GF-D8 (cell line): ENCODE data around the gene LRRC43.

ENCODE experiments used
- DNase-seq: peaks from one replicate; lab custom pipeline; 2025; lab: John Stamatoyannopoulos, UW

Gene LRRC43, protein sequence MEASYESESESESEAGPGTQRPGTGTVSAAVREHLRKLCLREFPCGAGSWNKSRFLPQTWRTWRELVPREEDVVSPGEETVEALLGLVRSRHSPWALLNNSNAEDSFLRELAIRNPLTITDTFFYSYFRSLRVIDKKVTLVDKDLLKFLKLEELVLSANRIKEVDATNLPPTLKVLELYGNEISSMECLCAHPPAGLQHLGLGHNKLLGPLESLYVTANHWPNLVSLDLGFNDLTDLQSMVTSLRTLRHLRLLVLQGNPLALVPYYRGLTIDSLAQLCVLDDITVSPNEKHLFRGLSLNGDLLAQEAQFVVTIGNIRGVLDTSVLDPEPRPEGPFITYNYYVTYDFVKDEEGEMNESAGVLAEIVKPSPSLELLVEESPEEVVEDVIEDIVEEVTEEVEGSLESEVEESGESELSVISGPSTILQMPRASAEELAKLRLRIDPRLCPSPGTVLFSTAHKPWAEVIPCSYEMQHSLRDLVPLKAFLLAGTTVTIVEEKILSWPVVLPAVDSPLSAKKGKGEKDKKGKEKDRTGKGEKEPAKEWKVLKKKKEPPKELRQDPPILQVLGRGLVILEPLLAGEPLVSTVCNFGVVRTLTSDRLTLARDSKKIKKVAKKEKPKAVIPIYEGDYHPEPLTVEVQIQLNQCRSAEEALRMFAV

DNA sequence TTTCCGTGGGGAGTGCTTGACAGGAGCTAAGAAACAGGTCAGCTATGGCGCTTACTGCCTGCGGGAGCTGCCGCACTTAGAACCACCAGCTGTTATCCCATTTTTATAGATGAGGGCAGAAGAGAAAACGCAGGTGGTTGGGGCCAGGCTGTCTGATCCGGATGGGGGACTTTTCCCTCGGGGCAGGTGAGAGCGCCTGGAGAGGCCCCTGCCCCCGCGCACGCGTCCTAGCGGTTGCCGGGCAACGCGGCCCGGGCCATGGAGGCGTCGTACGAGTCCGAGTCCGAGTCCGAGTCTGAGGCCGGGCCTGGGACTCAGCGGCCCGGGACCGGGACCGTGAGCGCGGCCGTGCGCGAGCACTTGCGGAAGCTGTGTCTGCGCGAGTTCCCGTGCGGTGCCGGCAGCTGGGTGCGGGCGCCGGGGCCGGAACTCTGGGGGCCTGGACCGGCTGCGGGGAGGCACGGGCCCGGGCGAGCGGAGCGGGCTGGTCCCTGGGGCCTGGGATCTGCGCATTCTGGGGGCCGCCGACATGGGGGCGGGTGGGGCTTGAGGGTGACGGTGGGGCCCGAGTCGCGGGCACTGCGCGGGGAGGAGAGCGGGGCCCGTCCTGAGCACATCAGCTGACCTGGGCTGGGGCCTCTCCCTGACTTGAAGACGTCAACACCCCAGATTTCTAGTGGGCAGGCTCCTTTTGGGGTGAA, at the start of gene LRRC43:
TSS of gene LRRC43 (plus strand) at position 237 of the 701 bp plus-strand sequence. CDS start at position 259, 22 bp downstream.
- DNase-seq, result no peak

DNA sequence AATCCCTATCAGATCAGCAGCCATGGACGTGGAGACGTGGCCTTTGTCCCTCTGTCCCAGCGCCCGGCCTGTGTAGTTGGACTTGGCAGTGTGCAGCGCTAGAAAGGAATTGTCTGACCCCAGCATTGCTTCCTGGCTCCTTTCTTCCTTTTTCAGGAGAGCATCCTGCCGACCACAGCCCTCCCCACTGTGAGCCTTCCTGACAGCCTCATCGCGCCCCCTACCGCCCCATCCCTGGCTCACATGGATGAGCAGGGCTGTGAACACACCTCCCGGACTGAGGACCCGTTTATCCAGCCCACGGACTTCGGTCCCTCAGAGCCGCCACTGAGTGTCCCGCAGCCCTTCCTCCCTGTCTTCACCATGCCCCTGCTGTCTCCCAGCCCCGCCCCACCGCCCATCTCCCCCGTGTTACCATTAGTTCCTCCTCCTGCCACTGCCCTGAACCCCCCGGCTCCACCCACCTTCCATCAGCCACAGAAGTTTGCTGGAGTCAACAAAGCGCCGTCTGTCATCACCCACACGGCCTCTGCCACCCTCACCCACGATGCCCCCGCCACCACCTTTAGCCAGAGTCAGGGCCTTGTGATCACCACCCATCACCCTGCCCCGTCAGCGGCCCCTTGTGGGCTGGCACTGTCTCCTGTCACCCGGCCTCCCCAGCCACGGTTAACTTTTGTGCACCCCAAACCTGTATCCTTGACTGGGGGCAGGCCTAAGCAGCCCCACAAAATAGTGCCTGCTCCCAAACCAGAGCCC, 49.6 kb upstream of the LRRC43 start:
- DNase-seq, result no peak

DNA sequence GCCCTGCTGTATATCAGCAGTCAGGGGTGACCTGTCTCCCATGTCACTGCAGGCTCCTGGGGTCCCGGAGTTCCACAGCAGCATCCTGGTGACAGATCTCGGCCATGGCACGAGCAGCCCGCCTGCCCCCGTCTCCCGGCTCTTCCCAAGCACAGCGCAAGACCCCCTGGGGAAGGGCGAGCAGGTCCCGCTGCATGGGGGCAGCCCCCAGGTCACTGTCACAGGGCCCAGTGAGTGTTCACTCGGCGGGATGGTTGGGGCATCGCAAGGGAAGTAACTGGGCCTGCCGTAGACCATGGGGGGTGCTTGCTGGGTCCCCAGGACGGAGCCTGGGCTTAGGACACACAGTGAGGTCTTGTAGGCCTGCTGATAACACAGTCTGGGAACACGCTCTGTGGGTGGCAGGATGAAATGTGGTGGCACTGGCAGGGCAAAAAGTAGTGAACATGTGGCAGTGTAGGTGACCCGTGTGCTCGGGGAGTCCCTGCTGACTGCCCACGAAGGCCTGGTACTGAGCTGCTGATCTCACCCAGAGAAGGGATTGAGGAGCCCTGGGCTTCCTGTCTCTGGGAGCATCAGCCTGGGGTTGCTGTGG, 47.4 kb upstream of the LRRC43 start:
- DNase-seq, result no peak

DNA sequence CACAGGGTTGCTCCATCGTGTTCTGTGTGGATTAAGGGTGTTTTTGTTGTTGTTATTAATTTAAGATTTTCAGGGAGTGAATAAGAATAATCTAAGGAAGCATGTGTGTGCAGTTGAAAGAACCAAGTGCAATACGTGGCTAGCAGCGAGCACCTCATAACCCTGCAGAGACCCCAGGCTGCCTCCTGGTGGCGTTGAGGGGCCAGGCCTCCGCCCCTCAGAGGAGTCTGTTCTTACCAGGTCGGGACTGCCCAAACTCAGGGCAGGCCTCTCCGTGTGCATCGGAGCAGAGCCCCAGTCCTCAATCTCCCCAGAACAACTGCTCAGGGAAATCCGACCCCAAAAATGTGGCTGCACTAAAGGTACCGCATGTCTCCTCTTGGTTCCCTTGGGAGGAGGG, 45.7 kb upstream of the LRRC43 start:
- DNase-seq, result no peak

DNA sequence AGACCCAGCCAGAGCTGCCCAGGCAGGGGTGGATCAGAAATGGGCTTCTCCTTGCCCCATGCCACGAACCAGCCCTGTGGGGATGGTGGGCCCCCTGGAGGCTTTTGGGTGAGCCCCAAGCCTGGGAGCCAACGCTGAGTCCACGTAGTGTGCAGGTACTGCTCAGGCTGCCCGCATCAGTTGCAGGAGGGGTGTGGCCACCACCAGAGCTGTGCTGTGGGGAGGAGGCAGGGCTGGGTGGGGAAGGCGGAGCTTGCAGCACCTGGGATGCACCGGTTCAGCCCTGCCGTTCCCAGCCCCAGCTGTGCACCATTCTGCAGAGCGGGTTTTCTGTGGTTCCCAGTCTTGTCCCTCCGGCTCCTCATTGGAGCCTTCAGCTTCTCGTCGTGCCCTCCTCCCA, 45.2 kb upstream of the LRRC43 start:
- DNase-seq, result no peak

DNA sequence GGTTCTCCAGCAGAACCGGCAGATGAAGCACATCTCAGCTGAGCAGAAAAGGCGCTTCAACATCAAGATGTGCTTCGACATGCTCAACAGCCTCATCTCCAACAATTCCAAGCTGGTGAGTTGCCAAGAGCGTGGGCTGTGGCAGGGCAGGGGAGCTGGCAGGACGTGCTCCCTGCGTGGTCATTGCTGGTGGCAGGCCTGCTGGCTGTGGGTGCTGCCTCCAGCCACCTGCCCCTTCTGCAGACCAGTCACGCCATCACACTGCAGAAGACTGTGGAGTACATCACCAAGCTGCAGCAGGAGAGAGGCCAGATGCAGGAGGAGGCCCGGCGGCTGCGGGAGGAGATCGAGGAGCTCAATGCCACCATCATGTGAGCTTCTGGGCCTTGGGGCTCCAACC, 44.7 kb upstream of the LRRC43 start:
- DNase-seq, result no peak

DNA sequence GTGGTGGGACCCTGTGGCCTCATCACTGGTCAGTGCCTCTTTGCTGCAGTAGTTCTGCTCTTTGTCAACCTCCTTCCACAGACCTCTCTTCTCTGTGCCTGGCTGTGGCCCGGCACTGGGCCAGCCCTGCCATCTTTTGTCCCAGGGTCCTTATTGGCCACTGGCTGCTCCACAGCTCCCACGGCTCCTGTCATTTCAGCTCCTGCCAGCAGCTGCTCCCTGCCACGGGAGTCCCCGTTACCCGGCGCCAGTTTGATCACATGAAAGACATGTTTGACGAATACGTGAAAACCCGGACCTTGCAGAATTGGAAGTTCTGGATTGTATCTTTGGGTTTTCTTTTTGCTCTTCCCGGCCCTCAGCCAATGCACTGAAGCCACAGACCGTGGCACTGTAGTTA, 44.3 kb upstream of the LRRC43 start:
- no peak for DNase-seq

DNA sequence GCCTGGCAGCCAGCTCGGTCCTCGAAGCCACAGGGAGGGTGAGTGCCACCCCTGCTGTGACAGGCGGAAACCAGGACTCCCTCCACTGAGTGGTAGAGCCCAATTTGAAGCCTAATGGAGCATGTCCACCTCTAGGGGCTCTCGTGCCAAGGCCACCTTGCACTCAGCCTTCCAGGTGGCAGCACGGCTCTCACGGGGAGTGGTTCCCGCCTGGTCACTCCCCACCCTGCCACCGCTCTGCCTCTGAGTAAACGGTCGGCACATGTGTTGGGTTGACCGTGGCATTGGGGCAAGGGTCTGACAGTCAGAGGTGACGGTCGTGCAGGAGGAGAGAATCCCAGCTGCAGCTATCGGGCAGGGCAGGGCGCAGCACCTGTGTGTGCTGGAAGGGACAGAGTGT, 43.7 kb upstream of the LRRC43 start:
- no peak for DNase-seq

DNA sequence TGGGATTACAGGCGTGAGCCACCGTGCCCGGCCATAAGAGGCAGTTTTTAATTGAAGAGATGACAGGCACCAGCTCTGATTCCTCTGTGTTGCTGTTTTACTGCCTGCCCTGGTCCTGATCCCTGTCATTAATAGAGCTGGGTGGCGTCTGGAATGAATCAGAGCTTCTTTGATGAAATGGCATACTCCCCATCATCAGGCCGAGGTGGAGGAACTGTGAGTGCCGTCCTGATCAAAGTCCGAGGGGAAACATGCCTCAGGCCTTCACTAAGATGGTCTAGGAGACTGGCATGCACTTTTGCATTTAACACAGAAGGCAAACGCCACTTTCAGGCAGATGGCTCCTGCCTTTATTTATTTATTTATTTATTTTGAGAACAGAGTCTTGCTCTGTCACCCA, 43.0 kb upstream of the LRRC43 start:
- no peak for DNase-seq

DNA sequence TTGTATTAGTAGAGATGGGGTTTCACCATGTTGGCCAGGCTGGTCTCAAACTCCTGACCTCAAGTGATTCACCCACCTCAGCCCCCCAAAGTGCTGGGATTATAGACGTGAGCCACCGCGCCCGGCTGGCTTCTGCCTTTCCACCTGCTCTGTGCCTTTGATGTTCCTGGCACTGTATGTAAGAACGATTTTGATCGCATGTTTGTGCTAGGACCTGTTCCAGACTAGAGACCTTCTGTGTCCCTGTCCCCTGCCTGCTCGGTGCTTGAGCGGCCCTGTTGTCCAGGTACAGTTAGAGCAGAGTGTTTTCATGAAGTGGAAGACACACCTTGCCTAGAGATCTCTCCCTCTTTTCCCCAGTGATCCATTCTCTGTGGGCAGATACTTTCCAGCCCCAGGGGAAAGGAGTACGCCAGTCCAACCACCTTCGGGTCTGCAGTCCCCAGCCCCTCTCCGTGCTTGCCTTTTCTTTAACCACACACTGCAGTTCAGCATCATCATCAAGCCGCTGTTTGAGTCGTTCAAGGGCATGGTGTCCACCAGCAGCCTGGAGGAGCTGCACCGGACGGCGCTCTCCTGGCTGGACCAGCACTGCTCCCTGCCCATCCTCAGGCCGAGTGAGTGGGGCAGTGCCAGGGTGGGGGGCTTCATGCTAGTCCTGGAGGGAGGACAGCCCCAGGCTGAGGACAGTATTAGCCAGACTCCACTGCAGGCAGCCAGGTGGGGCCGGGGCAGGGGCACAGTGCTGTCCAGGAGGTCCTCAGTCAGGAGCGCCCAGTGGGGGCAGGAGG, 42.3 kb upstream of the LRRC43 start:
- DNase-seq, result no peak

DNA sequence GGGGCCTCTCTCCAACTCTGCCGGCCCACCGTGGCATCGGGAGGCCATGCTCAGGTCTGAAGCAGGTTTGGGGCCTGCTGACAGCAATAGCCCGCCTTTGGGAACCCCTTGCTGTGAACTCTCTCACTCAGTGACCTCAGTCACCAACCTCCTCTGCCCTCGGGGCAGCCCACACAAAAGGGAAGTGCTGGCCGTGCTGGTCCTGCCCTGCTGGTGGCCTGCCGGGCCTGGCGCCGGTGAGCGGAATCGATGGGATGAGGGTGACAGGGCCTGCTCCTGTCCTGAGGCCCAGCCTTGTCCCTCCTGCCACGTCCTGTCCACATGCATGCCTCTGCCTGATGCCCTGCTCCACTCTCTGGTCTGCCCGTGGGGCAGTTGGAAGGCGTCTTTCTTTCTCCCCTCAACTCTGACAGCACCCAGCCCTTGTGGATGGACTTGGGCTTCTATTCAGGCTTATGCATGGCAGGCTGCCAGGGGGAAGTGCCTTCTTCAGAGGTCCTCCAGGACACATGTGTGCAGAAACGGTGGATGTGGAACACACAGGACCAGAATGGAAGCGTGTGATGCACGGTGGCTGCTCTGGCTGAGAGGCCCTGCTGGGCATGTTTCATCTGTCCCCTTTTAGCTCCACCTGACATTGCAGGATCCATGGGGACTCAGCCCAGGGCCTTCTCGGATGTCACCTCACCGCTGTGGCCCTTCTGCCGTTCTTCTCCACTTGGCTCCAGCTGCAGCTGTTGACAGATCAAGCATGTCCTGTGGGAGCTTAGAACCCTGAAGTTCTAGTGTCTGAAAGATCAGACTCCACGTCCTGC, 40.8 kb upstream of the LRRC43 start:
- DNase-seq, result no peak

DNA sequence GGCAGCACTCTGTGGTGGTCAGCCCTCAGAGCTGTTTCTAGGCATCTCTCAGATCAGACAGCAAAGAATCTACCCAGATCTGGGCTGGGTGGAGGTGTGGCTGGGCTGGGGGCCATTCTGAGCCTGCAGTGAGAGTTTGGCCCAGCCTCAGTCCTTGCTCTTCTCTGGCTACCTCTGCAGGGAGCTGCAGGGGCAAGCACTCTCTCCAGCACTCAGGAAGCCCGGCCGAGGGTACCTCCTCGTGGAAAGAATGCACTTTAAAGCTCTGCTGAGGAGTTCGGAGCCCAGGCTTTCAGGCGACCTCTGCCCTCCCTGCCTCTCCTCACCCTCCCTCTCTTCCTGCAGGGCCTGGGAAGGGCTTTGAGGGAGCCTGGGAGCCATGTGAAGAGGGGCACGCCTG, 40.1 kb upstream of the LRRC43 start:
- no peak for DNase-seq

DNA sequence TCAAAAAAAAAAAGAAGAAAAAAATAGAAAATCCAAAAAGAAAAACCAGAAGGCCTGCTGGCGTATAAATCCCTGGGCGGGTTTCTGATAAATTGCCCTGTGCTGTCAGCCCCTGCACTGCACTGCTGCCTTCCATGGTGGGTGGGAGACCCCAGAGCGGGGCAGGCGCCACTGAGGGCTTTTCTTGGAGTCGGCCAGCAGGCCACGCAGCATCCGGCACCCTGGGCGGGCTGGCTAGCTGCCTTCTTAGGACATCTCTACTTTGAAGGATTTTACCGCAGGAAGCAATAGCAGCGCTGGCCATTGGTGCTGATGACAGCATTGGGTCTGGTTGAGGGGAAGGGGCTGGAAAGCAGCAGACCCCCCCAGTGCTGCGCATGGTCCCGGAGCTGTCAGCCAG, 38.0 kb upstream of the LRRC43 start:
- no peak for DNase-seq

DNA sequence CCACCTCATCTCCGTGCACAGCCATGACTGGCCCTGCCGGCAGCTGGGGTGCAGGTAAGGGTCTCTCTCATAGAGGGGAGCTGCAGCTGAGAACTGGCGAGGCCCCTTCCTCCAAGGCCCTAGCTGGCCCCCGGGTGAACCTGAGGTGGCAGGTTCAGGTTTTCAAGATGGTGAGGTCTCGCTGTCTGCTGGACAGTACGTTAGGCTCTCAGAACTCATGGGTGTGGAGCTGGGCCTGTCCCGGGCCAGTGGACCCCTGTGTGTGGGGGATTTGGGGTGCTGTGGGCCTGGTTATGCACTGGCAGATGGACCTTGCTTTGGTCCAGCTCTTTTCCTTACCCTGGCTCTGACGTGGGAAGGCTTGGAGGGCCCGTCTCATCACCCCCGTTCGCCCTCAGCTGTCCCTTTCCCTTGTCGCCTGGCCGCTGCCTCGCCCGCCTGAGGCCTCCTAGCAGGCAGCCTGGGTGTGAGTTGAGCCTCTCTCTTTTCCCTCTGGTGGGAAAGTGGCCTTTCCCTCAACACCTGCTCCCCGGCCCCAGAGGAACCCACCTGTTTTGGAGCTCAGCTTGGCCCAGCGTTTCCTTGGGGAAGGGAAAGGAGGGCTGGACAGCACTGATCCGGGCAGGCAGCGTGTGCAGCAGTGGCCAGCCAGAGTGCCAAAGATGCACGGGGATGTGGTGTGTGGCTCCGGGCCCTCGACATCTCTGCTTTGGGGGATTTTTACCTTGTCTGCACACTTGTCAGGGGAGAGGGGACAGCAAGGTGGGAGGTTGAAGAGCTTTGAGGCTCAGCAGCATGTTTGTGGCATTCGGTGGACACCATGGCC, 37.2 kb upstream of the LRRC43 start:
- DNase-seq, result no peak

DNA sequence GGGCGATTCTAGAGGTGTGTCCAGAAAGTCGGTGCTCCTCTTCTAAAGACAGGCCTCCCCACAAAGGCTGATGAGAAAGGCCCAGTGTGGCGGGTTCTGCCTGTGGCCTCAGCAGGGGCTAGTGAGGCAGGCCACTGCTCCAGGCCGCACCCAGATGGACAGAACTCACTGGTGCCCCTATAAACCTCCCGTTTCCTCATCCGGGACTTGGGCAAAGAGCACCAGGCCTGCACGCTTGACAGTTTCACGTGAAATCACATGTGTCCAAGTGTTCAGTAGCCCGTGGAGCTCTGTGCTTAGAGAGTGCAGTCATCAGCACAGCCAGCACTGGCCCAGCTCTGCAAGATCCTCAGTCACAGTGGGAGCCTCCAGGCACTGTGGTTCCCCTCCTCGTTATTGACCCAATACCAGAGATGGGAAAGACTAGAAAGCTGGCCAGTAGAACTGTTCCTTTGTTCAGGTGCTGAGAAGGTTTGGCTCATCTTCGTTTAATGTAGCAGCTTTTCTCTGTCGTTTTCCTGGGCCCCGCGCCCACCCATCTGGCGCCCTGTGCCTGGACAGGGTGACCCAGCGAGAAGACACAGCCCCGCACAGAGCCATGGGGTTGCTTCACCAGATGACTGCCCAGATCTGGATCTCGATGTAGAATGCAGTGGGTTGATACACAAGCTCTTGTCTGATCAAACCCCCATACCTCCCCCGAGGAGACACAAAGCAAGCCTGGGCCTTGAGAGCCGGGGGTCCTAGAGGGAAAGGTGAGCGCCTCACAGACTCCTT, 35.2 kb upstream of the LRRC43 start:
- no peak for DNase-seq

DNA sequence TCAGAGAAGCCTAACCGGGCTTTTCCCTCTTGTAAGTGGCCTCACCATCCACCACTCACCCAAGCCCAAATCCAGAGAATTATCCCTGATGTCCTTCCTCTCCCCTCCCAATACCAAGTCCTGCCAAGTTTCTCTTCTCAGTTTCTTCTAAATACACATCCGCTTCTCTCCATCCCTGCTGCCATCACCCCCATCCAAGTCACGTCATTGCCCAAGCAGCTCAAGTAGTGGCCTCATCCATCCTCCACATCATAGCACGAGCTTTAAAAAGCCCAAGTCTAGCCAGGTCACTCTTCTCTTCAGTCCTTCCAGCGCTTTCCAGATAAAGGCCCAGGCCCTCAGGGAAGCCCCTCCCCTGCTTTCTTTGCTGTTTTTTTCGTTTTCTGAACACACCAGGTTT, 34.3 kb upstream of the LRRC43 start:
- no peak for DNase-seq

DNA sequence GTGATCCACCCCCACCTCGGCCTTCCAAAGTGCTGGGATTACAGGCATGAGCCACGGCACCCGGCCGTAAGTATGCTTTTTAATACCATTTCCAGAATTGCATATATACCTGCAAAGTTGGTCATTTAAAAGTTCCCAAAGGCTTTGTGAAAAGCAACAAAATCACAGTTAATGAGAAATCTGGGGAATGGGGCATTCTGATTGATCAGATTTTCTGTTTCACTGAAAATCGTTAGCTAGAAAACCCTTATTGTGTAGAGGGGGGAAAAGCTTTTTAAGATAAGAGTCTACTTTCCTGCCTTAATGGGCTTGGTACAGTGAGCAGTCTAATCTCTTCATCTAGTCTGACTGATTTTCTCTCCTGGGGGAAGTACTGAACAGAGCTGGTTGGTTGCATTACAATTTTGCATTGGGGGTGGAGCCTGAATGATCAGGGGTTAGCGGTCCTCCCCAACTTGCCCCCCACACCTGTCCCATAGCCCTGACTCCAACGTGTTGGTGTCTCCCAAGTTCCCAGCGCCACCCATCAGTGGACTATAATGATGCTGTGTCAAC, 32.7 kb upstream of the LRRC43 start:
- DNase-seq, result no peak

DNA sequence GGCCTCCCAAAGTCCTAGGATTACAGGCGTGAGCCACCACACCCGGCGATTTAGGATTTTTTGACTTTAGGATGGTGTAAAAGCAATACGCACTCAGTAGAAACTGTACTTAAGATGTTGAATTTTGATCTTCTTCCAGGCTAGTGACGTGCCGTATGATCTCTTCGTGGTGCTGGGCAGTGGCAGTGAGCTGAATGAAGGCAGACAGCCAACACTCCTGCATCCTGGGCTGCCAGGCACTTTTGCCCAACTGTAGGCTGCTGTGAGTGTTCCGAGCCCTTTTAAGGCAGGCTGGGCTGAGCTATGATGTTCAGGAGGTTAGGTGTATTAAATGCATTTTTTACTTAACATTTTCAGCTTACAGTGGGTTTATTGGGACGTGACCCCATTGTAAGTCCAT, 30.2 kb upstream of the LRRC43 start:
- DNase-seq, result no peak
